GM23248 (cell line): Measurements from ENCODE around the gene EXOC2.

Experiments
- EZH2 ChIP-seq: fragments of 200-600 bp; sonication (generic); IDR thresholded peaks from 2 replicates; pipeline ENCODE4 v1.6.1; 2018; ENCODE audit warnings: antibody characterized with exemption, mild to moderate bottlenecking; ENCODE audit not compliant: insufficient read depth, poor library complexity, severe bottlenecking
- EZH2phosphoT487 ChIP-seq: fragments of 200-600 bp; sonication (generic); IDR thresholded peaks from 2 replicates; pipeline ENCODE4 v1.6.1; 2018; ENCODE audit warnings: antibody characterized with exemption, moderate library complexity, mild to moderate bottlenecking, low read depth; ENCODE audit not compliant: insufficient read depth

GRCh38 chr6:490251-491037, 202.5 kb downstream of the EXOC2 start:
- TF ChIP-seq EZH2phosphoT487 (no peak), EZH2 (no peak)
